ENCODE data around the gene VTI1B.
A peak's percentile ranks its signal among the peaks of the same experiment; 100 is the strongest.

VTI1B gene

DNA sequence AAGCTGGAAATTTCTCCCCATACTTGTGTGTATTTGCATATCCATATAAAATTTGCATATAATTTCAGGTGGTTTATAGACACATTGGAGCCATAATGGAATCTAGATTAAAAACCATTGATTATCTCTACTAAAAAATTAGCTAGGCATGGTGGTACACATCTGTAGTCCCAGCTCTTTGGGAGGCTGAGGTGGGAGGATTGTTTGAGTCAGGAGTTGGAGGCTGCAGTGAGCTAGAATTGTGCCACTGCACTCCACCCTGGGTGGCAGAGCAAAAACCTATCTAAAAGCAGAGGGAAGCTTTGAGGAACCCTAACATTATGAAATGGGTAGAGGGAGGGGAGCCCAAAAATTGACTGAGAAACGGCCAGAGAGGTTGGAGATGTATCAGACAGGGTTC is 23.7 kb upstream of the VTI1B start:
- no peaks in the 10 kb centered on the region for H3K27me3 ChIP-seq (replicated peaks)
- no peak overlapping the region for H3K27ac ChIP-seq
- no peak overlapping the region for H3K4me3 ChIP-seq (ENCODE audit: low read depth, low read length)
- TF ChIP-seq, protein P1, sequence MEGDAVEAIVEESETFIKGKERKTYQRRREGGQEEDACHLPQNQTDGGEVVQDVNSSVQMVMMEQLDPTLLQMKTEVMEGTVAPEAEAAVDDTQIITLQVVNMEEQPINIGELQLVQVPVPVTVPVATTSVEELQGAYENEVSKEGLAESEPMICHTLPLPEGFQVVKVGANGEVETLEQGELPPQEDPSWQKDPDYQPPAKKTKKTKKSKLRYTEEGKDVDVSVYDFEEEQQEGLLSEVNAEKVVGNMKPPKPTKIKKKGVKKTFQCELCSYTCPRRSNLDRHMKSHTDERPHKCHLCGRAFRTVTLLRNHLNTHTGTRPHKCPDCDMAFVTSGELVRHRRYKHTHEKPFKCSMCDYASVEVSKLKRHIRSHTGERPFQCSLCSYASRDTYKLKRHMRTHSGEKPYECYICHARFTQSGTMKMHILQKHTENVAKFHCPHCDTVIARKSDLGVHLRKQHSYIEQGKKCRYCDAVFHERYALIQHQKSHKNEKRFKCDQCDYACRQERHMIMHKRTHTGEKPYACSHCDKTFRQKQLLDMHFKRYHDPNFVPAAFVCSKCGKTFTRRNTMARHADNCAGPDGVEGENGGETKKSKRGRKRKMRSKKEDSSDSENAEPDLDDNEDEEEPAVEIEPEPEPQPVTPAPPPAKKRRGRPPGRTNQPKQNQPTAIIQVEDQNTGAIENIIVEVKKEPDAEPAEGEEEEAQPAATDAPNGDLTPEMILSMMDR (IDR thresholded peaks at IDR 0.05; ENCODE audit: low read depth, low read length, missing control alignments), result no peak
- no peak for DNase-seq
- in situ Hi-C loops (cut with HindIII; ENCODE audit: low pct_ligation_motif_present, low sequenced_read_pairs), result no loop called here
- no peaks in the 10 kb centered on the region for H3K36me3 ChIP-seq (replicated peaks)

DNA sequence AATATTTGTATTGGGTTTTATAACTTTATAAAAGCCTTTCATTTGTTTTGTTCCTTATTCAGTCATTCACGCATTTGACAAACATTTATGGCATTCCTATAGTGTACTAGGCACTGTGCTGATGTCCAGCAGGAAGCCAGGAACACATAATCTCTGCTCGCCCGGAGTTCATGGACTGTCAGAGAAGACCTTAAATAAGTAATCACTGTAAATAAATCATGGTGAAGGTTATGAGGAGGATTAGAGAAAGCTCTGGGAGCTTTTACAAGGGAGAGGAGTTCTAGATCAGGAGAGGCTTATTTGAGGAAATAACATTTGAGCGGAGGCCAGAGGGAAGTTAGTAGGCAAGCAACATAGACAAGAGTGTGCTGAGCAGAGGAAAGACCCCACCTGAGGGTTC is 22.6 kb upstream of the VTI1B start:
- Histone ChIP-seq H3K36me3 (replicated peaks) (peaks cover 4% of the 10 kb centered on the region), H3K27ac (no peak overlapping the region), H3K4me3 (ENCODE audit: low read depth, low read length) (no peak overlapping the region), H3K27me3 (replicated peaks) (no peaks in the 10 kb centered on the region)
- TF ChIP-seq, protein P1 (IDR thresholded peaks at IDR 0.05; ENCODE audit: low read depth, low read length, missing control alignments), result no peak
- in situ Hi-C loops (cut with HindIII; ENCODE audit: low pct_ligation_motif_present, low sequenced_read_pairs), result no loop called here
- DNase-seq, result no peak

DNA sequence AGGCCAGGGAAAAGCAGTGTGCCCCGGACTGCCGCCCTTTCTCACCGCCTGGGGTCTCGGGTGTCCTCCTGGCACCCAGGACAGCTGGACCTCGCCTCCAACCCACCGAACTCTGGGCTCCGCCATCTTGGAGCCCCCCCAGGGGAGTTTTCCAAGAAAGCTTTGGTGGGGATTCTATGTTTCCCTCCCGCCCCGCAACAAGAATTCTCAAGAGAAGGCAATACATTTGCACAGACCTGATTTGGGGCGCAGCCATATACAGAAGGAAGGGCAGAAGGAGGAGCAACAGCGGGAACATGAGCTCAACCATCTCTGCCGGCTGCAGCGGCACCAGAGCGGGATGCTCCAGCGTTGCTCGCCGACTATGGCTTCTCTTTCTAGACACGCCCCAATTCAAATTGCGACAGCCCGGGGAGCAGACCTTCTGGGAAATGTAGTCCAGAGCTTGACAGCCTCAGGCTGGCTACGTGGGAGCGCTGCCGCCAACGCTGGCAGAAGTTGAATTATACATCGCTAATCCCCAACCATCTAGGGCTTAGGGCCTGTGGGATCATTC is 21.0 kb upstream of the VTI1B start, which contains the start of gene RDH11:
TSS of gene RDH11 (minus strand) at position 371 of the 556 bp plus-strand sequence. CDS start at position 310, 61 bp downstream.
- H3K27me3 ChIP-seq (replicated peaks), result no peaks in the 10 kb centered on the region
- in situ Hi-C loops (cut with HindIII; ENCODE audit: low pct_ligation_motif_present, low sequenced_read_pairs), result no loop called here
- H3K27ac ChIP-seq, result peak within 1 kb of the TSS; percentile 85
- peak; percentile 87 for DNase-seq
- peaks cover 19% of the 10 kb centered on the region for H3K36me3 ChIP-seq (replicated peaks)
- TF ChIP-seq, protein P1 (IDR thresholded peaks at IDR 0.05; ENCODE audit: low read depth, low read length, missing control alignments), result no peak
- H3K4me3 ChIP-seq (ENCODE audit: low read depth, low read length), result peak within 1 kb of the TSS; percentile 96

DNA sequence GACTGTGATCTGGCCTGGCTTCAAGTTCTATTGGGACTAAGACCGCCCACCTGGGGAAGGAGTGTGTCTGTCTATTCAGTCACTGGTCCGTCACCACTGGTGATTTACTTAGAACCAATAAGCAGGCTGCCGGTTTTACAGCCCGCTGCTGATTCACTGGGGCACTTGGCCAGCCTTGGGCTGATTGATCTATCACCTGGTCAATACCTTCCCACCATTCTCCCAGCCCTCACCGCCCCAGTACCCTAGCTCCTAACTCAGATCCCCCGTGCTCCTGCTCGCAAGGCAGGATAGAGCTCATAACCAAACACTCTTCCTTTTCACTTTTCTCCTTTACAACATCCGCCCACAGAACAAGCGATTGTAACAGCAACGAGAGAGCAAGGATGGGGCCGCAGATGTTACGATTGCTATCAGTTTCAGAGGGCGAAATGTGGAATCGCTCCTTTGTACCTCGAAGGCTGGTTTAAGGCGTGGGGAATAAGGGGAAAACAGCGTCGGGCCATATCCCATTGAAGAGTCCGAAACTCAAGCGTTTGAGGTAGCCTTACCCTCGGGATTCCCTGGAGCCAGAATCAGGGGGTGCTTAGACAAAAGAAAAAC is 20.5 kb upstream of the VTI1B start:
- TF ChIP-seq, protein P1 (IDR thresholded peaks at IDR 0.05; ENCODE audit: low read depth, low read length, missing control alignments), result no peak
- Histone ChIP-seq H3K36me3 (replicated peaks) (peaks cover 25% of the 10 kb centered on the region), H3K4me3 (ENCODE audit: low read depth, low read length) (peak overlapping the region; percentile 96), H3K27ac (peak overlapping the region; percentile 85), H3K27me3 (replicated peaks) (no peaks in the 10 kb centered on the region)
- DNase-seq, result peak; percentile 95
- in situ Hi-C loops (cut with HindIII; ENCODE audit: low pct_ligation_motif_present, low sequenced_read_pairs), result no loop called here

DNA sequence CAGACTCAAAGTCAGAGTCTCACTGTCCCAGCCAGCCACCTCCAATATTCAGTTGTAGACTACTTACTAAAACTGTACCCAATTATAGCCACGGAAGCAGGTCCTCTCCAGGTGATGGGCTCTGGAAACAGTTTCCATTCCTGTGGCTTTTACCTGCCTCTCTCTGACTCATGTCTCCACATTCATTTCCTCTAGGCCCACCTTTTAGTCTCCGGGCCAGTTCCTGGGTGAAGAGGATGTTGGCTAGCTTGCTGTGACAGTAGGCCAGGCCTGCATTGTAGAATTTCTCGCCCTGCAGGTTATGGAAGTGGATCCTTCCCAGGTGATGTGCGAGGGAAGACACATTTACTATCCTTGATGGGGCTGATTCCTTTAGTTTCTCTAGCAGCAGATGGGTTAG is 15.6 kb upstream of the VTI1B start:
- Histone ChIP-seq H3K36me3 (replicated peaks) (peaks cover 68% of the 10 kb centered on the region), H3K27ac (no peak overlapping the region), H3K4me3 (ENCODE audit: low read depth, low read length) (no peak overlapping the region), H3K27me3 (replicated peaks) (no peaks in the 10 kb centered on the region)
- TF ChIP-seq, protein P1 (IDR thresholded peaks at IDR 0.05; ENCODE audit: low read depth, low read length, missing control alignments), result no peak
- no peak for DNase-seq
- in situ Hi-C loops (cut with HindIII; ENCODE audit: low pct_ligation_motif_present, low sequenced_read_pairs), result no loop called here

DNA sequence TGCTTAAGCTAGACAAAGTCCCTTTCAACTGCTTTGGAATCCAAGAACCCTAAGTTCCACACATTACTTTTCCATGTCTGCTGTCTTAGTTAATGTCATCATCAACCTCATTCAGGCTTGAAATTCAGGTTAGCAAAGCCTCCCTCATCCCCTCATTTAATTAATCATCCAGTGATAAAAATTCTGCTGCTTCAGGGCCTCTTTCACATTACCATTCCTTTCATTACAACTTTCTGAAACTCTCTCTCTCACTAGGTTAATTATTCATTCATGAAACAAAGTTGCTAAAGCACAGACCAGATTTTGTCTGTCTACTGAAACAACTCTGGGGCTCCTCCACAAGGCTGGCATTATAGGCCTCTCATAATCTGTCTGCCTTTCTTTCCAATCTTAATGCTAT is 9.4 kb upstream of the VTI1B start:
- in situ Hi-C loops (cut with HindIII; ENCODE audit: low pct_ligation_motif_present, low sequenced_read_pairs), result no loop called here
- H3K4me3 ChIP-seq (ENCODE audit: low read depth, low read length), result no peak overlapping the region
- H3K27ac ChIP-seq, result no peak overlapping the region
- no peaks in the 10 kb centered on the region for H3K27me3 ChIP-seq (replicated peaks)
- TF ChIP-seq, protein P1 (IDR thresholded peaks at IDR 0.05; ENCODE audit: low read depth, low read length, missing control alignments), result no peak
- peaks cover 63% of the 10 kb centered on the region for H3K36me3 ChIP-seq (replicated peaks)
- DNase-seq, result no peak

Measured in brain microvascular endothelial cell (primary cell).